ENCODE results near the gene PSMD3. TPM values are rescaled to one million over a fixed set of nuclear protein-coding genes. Genes with fewer than 3 reads are reported as not detected.

PSMD3 gene
- total RNA-seq, result 105 and 155 TPM in 2 replicates

DNA sequence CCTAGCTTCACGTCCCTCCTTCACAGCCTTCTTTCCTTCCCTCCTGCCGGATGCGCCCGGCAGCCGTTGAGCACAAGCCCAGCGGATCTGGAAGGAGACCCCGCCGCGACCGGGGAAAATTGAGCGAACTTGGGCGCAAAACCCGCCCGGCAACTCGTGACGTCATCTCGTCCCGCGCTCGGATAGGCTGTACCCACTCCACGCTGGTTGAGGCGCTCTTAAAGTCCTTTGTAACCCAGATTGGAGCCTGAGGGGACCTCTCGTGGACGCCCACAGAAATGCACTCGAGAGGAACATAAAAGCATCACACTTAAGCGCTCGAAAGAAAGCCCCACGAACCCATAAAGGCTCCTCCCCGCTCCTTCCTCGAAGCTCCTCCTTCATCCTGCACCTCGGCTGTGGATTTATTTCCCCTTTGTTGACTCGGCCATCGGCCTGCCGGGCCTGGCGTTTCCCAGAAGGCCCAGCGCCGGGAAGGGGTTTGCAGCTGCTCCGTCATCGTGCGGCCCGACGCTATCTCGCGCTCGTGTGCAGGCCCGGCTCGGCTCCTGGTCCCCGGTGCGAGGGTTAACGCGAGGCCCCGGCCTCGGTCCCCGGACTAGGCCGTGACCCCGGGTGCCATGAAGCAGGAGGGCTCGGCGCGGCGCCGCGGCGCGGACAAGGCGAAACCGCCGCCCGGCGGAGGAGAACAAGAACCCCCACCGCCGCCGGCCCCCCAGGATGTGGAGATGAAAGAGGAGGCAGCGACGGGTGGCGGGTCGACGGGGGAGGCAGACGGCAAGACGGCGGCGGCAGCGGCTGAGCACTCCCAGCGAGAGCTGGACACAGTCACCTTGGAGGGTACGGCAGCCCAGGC is at the start of gene PSMD3:
PSMD3 (plus strand) TSS at position 457 of the 856 bp plus-strand sequence; CDS start at position 621, 164 bp downstream.

DNA sequence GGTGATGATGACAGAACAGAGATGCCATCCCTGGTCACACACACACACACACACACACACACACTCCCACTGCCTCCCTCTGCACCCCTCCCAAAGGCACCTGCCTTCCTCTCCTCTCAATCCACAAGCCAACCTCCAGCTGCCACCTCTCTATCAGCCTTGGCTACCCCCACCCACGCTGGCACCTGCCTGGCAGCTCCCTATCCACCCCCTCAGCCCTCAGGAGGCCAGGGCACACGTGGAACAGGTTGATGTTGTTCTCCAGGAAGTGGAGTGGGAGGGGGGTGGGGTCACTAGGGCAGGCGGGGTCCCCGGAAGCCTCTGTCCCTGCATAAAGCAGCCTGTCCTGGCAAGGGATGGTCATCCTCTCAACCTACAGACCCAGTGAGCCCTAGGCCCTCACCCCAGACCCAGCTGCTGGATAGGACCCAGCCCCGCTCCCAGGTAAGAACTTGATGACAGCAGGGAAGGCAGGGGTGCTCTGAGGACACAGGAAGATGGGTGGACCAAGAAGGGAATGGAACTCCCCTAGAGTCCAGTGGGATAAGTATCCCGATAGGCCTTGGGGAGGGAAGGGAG is 17.9 kb upstream of the PSMD3 start, which contains the start of gene GSDMA:
GSDMA (plus strand) TSS at position 363 of the 579 bp plus-strand sequence. CDS start 2,684 bp downstream, outside the sequence.

DNA sequence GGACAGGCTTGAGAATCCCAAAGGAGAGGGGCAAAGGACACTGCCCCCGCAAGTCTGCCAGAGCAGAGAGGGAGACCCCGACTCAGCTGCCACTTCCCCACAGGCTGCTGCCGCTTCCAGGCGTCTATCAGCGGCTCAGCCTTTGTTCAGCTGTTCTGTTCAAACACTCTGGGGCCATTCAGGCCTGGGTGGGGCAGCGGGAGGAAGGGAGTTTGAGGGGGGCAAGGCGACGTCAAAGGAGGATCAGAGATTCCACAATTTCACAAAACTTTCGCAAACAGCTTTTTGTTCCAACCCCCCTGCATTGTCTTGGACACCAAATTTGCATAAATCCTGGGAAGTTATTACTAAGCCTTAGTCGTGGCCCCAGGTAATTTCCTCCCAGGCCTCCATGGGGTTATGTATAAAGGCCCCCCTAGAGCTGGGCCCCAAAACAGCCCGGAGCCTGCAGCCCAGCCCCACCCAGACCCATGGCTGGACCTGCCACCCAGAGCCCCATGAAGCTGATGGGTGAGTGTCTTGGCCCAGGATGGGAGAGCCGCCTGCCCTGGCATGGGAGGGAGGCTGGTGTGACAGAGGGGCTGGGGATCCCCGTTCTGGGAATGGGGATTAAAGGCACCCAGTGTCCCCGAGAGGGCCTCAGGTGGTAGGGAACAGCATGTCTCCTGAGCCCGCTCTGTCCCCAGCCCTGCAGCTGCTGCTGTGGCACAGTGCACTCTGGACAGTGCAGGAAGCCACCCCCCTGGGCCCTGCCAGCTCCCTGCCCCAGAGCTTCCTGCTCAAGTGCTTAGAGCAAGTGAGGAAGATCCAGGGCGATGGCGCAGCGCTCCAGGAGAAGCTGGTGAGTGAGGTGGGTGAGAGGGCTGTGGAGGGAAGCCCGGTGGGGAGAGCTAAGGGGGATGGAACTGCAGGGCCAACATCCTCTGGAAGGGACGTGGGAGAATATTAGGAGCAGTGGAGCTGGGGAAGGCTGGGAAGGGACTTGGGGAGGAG is 34.7 kb downstream of the PSMD3 start, which contains the start of gene CSF3:
CSF3 (plus strand) TSS at position 436 of the 993 bp plus-strand sequence; CDS start at position 471, 35 bp downstream.

Other genes starting within 250 kb of the PSMD3 start
- not detected in 2 replicates for gene GRB7, start 242.9 kb upstream of the PSMD3 start, total RNA-seq
- gene IKZF3, start 116.5 kb upstream of the PSMD3 start, total RNA-seq, result under 0.01 TPM in 1 of 2 replicates, not detected in the other
- not detected in 2 replicates for gene ZPBP2, start 112.6 kb upstream of the PSMD3 start, total RNA-seq
- gene GSDMB, start 62.2 kb upstream of the PSMD3 start, total RNA-seq, result 0.65 and 2.7 TPM in 2 replicates
- 21.4 and 23.1 TPM in 2 replicates for gene ORMDL3, start 53.2 kb upstream of the PSMD3 start, total RNA-seq
- not detected in 2 replicates for gene LRRC3C, start 53.1 kb upstream of the PSMD3 start, total RNA-seq
- not detected in 2 replicates for gene GSDMA, start 17.8 kb upstream of the PSMD3 start, total RNA-seq
- 0.46 and 0.97 TPM in 2 replicates for gene CSF3, start 34.6 kb downstream of the PSMD3 start, total RNA-seq
- 36.3 and 48.4 TPM in 2 replicates for gene MED24, start 73.6 kb downstream of the PSMD3 start, total RNA-seq
- gene THRA, start 82.2 kb downstream of the PSMD3 start, total RNA-seq, result 11.7 and 17.0 TPM in 2 replicates
- gene NR1D1, start 119.8 kb downstream of the PSMD3 start, total RNA-seq, result 0.30 and 0.32 TPM in 2 replicates
- gene MSL1, start 141.2 kb downstream of the PSMD3 start, total RNA-seq, result 28.3 and 36.8 TPM in 2 replicates
- 20.8 and 25.0 TPM in 2 replicates for gene CASC3, start 159.7 kb downstream of the PSMD3 start, total RNA-seq
- gene RAPGEFL1, start 196.7 kb downstream of the PSMD3 start, total RNA-seq, result 0.91 and 2.9 TPM in 2 replicates
- gene WIPF2, start 238.5 kb downstream of the PSMD3 start, total RNA-seq, result 3.6 and 4.4 TPM in 2 replicates